Sigmoid colon (tissue), 4 donors: ENCODE results near the gene CNGB1.

ENCODE experiments used
- EP300 ChIP-seq, 4 donors: sonication (generic); formaldehyde crosslinking; IDR thresholded peaks; one replicate each; pipeline ENCODE4 v1.6.1; 2017; ENCODE audit warnings: antibody characterized with exemption in 4 of 4
- POLR2A ChIP-seq, 2 donors: fragments of 450-650 bp; IDR thresholded peaks; one replicate each; pipeline ENCODE4 v1.6.1; 2016; ENCODE audit warnings: antibody characterized with exemption in 2 of 2, mild to moderate bottlenecking in 2 of 2, moderate library complexity in 2 of 2
- POLR2AphosphoS5 ChIP-seq, 4 donors: sonication (generic); formaldehyde crosslinking; IDR thresholded peaks; one replicate each; pipeline ENCODE4 v1.6.1; 2017; ENCODE audit warnings: antibody characterized with exemption in 4 of 4
- TF ChIP-seq, protein P1 (sequence below), 4 experiments: fragments of 450-650 bp in 3 of 4; fragments of 200-600 bp in 1 of 4; IDR thresholded peaks; one replicate each; pipeline ENCODE4 v1.5.1; 2016 to 2019; ENCODE audit warnings: antibody characterized with exemption in 4 of 4, mild to moderate bottlenecking in 3 of 4, moderate library complexity in 2 of 4

DNA sequence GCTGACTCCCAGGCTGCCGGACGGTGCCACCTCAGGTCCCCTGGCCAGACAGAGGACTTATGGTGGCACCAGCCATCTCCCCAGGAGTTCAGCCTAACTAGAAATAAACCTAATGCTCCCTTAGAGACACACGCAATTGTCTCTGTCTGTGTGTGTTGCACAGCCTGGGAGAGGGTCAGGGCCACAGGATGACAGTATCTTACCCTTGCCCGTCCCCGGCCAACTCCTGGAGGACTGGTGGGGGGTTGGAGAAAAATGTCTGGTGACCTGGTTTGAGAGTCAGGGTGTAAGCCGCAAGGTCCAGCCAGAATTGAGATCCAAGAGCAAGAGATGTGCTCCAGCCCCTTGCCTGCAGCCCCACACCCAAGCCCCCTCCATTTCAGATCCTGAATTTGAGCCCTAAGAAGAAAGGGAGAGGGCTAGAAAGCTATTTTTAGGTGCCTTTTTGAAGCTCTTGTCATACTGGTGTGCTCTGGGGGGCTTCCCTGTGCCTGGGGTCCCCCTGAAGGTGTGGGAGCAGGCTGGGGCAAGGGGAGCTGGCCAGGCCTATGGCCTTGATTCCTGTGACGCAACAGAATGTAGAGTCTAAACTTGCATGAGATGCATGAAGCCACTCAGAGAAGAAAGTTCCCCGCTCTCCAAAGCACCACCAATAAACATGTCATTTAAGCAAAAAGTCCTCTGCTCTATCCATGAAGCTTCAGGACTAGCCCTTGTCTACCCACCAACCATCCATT, 16.7 kb upstream of the CNGB1 start:
- TF ChIP-seq, protein P1, sequence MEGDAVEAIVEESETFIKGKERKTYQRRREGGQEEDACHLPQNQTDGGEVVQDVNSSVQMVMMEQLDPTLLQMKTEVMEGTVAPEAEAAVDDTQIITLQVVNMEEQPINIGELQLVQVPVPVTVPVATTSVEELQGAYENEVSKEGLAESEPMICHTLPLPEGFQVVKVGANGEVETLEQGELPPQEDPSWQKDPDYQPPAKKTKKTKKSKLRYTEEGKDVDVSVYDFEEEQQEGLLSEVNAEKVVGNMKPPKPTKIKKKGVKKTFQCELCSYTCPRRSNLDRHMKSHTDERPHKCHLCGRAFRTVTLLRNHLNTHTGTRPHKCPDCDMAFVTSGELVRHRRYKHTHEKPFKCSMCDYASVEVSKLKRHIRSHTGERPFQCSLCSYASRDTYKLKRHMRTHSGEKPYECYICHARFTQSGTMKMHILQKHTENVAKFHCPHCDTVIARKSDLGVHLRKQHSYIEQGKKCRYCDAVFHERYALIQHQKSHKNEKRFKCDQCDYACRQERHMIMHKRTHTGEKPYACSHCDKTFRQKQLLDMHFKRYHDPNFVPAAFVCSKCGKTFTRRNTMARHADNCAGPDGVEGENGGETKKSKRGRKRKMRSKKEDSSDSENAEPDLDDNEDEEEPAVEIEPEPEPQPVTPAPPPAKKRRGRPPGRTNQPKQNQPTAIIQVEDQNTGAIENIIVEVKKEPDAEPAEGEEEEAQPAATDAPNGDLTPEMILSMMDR (IDR thresholded peaks at IDR 0.05), result no peak
- TF ChIP-seq POLR2AphosphoS5 (IDR thresholded peaks at IDR 0.05) (no peak), EP300 (IDR thresholded peaks at IDR 0.05) (no peak), POLR2A (IDR thresholded peaks at IDR 0.05) (no peak)
